ENCODE data around the gene HSPE1.
"Not testable (repeated sequence)": the region's sequence is repeated elsewhere in the genome, so short reads cannot be mapped to it uniquely, and the experiment has no call there.

HSPE1 gene

DNA sequence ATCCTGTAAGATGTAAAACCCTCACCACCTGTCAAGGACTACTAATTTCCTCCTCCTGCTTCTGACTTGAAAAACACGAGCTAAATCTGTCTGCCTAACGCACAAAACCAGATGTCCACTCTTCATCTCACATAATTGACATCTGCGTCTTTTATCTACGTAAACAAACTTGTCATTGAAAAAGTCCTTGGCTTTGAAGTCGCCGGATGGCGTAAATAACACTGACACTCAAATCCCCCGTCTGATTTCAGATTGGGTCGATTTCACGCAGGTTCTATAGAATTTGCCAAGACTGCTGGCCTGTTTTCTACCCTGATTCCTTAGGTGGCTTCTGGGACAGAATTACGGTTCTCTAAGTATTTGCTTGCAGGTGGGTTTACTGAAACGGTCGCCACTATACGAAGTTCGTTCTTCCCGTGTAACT is 15.1 kb downstream of the HSPE1 start:
- Histone ChIP-seq H3K4me1 (ENCODE audit: control insufficient read depth, insufficient read depth, low read length) (peaks cover 5% of the 10 kb centered on the region), H3K36me3 (ENCODE audit: control insufficient read depth in 2 of 2, insufficient read depth in 2 of 2, low read length in 2 of 2) (no peaks in the 10 kb centered on the region), H3K4me3 (ENCODE audit: low read length in 2 of 2) (peak overlapping the region; percentile 91 to 98), H3K27ac (ENCODE audit: low read length) (peak overlapping the region; percentile 93), H3K27me3 (ENCODE audit: control insufficient read depth in 1 of 2, insufficient read depth in 2 of 2, low read length in 2 of 2) (no peaks in the 10 kb centered on the region), H3K9ac (ENCODE audit: low read length in 2 of 2) (peak overlapping the region; percentile 95), H3K9me3 (ENCODE audit: control insufficient read depth in 2 of 2, low read length in 2 of 2) (no peaks in the 10 kb centered on the region)

DNA sequence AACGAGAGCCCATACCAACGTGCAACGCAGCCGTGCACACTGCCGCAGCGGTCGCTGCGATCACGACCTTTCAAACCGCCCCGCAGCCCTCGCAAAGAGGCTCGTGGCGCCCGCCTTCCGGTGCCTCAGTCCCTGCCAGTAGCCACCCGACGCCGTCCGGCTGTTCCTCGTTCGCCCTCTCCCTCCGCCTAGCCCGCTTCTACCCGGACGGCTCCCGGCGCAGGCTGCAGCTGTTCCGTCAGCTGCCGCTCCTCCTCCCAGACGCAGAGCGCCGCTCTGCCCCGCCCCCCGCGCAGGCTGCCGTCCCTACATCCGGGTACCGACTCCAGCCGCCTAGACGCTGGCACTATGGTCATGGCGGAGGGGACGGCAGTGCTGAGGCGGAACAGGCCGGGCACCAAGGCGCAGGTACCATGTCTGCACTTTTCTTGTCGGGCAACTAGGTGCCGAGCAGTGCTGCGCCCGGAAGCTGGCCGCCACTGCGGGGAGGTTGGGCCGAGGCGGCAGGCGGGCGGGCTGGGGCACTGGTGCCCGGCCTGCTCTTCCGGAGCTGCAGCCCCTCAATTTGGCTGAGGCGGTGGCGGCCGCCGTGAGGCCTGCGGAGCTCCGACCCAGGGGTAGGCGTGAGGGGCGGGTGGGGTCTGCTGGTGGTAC is 15.7 kb downstream of the HSPE1 start, which contains the start of gene MOB4:
MOB4 (plus strand) TSS at position 328 of the 654 bp plus-strand sequence; CDS start at position 349, 21 bp downstream.
- peak within 1 kb of the TSS; percentile 91 to 98 for H3K4me3 ChIP-seq (ENCODE audit: low read length in 2 of 2)
- H3K9me3 ChIP-seq (ENCODE audit: control insufficient read depth in 2 of 2, low read length in 2 of 2), result no peaks in the 10 kb centered on the region
- H3K4me1 ChIP-seq (ENCODE audit: control insufficient read depth, insufficient read depth, low read length), result peaks cover 5% of the 10 kb centered on the region
- H3K36me3 ChIP-seq (ENCODE audit: control insufficient read depth in 2 of 2, insufficient read depth in 2 of 2, low read length in 2 of 2), result no peaks in the 10 kb centered on the region
- H3K9ac ChIP-seq (ENCODE audit: low read length in 2 of 2), result peak within 1 kb of the TSS; percentile 95
- H3K27ac ChIP-seq (ENCODE audit: low read length), result peak within 1 kb of the TSS; percentile 93
- H3K27me3 ChIP-seq (ENCODE audit: control insufficient read depth in 1 of 2, insufficient read depth in 2 of 2, low read length in 2 of 2), result no peaks in the 10 kb centered on the region

DNA sequence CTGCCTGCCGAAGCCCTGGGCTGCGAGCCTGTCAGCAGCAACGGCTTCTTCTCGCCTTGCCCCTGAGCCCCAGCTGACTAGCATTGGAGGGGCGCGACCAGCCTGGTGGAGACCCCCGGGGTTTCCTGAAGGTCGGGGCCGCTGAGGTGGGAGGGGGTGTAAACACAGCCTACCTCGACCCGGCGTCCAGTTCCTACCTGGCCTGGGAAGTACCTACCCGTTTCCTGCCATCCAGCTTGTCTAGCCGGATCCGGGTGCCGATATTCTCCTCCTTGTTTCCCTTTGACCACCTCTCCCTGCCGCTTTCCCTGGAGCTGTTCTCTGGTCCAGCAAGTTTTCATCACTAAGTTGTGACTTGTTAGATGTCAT is 16.2 kb downstream of the HSPE1 start:
- no peaks in the 10 kb centered on the region for H3K27me3 ChIP-seq (ENCODE audit: control insufficient read depth in 1 of 2, insufficient read depth in 2 of 2, low read length in 2 of 2)
- H3K9me3 ChIP-seq (ENCODE audit: control insufficient read depth in 2 of 2, low read length in 2 of 2), result no peaks in the 10 kb centered on the region
- H3K4me3 ChIP-seq (ENCODE audit: low read length in 2 of 2), result peak overlapping the region; percentile 91 to 98
- H3K9ac ChIP-seq (ENCODE audit: low read length in 2 of 2), result peak overlapping the region; percentile 95
- H3K36me3 ChIP-seq (ENCODE audit: control insufficient read depth in 2 of 2, insufficient read depth in 2 of 2, low read length in 2 of 2), result no peaks in the 10 kb centered on the region
- H3K27ac ChIP-seq (ENCODE audit: low read length), result peak overlapping the region; percentile 93
- peaks cover 5% of the 10 kb centered on the region for H3K4me1 ChIP-seq (ENCODE audit: control insufficient read depth, insufficient read depth, low read length)

DNA sequence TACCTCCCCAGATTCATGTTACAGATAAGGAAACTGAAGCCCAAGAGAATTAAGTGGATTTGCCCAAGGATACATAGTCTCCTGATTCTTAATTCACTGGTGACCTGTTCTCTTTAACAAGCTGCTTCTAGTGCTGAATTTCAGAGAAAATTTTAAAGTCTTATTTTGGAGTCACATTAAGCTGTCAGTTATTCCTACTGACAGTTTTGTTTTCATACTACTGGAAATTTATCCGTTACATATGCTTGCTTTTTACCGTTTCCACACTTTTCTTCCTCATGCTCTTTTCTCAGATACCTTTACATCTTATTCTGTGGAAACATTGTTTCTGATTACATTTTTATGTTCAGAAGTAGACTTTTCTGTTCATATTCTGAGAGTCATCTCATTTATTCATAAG is 17.0 kb downstream of the HSPE1 start:
- peak overlapping the region; percentile 95 for H3K9ac ChIP-seq (ENCODE audit: low read length in 2 of 2)
- H3K4me1 ChIP-seq (ENCODE audit: control insufficient read depth, insufficient read depth, low read length), result peaks cover 5% of the 10 kb centered on the region

GRCh38 chr2:197538412-197538811 is 38.2 kb downstream of the HSPE1 start:
- H3K9ac ChIP-seq (ENCODE audit: low read length in 2 of 2), result no peak overlapping the region
- H3K27ac ChIP-seq (ENCODE audit: low read length), result no peak overlapping the region
- no peaks in the 10 kb centered on the region for H3K9me3 ChIP-seq (ENCODE audit: control insufficient read depth in 2 of 2, low read length in 2 of 2)
- H3K4me1 ChIP-seq (ENCODE audit: control insufficient read depth, insufficient read depth, low read length), result no peaks in the 10 kb centered on the region
- H3K27me3 ChIP-seq (ENCODE audit: control insufficient read depth in 1 of 2, insufficient read depth in 2 of 2, low read length in 2 of 2), result no peaks in the 10 kb centered on the region
- no peak overlapping the region for H3K4me3 ChIP-seq (ENCODE audit: low read length in 2 of 2)
- peaks cover 9 to 21% of the 10 kb centered on the region in 2 donors for H3K36me3 ChIP-seq (ENCODE audit: control insufficient read depth in 2 of 2, insufficient read depth in 2 of 2, low read length in 2 of 2)

More for the DNA sequence above, 17.0 kb downstream of the HSPE1 start:
- Histone ChIP-seq H3K36me3 (ENCODE audit: control insufficient read depth in 2 of 2, insufficient read depth in 2 of 2, low read length in 2 of 2) (no peaks in the 10 kb centered on the region), H3K9me3 (ENCODE audit: control insufficient read depth in 2 of 2, low read length in 2 of 2) (no peaks in the 10 kb centered on the region), H3K4me3 (ENCODE audit: low read length in 2 of 2) (peak overlapping the region; percentile 91 to 98), H3K27ac (ENCODE audit: low read length) (no peak overlapping the region), H3K27me3 (ENCODE audit: control insufficient read depth in 1 of 2, insufficient read depth in 2 of 2, low read length in 2 of 2) (no peaks in the 10 kb centered on the region)

- Histone ChIP-seq H3K36me3 (ENCODE audit: control insufficient read depth in 2 of 2, insufficient read depth in 2 of 2, low read length in 2 of 2) (peaks cover 14 to 23% of the 10 kb centered on the region in 2 donors), H3K27ac (ENCODE audit: low read length) (no peak overlapping the region), H3K27me3 (ENCODE audit: control insufficient read depth in 1 of 2, insufficient read depth in 2 of 2, low read length in 2 of 2) (no peaks in the 10 kb centered on the region), H3K9ac (ENCODE audit: low read length in 2 of 2) (no peak overlapping the region), H3K4me3 (ENCODE audit: low read length in 2 of 2) (no peak overlapping the region), H3K4me1 (ENCODE audit: control insufficient read depth, insufficient read depth, low read length) (no peaks in the 10 kb centered on the region), H3K9me3 (ENCODE audit: control insufficient read depth in 2 of 2, low read length in 2 of 2) (no peaks in the 10 kb centered on the region)
Measured at GRCh38 chr2:197539734-197540133, 39.6 kb downstream of the HSPE1 start.

GRCh38 chr2:197543206-197543605 is 43.0 kb downstream of the HSPE1 start:
- Histone ChIP-seq H3K9ac (ENCODE audit: low read length in 2 of 2) (no peak overlapping the region), H3K27ac (ENCODE audit: low read length) (no peak overlapping the region), H3K36me3 (ENCODE audit: control insufficient read depth in 2 of 2, insufficient read depth in 2 of 2, low read length in 2 of 2) (peaks cover 10 to 25% of the 10 kb centered on the region in 2 donors), H3K4me1 (ENCODE audit: control insufficient read depth, insufficient read depth, low read length) (no peaks in the 10 kb centered on the region), H3K4me3 (ENCODE audit: low read length in 2 of 2) (no peak overlapping the region), H3K9me3 (ENCODE audit: control insufficient read depth in 2 of 2, low read length in 2 of 2) (no peaks in the 10 kb centered on the region), H3K27me3 (ENCODE audit: control insufficient read depth in 1 of 2, insufficient read depth in 2 of 2, low read length in 2 of 2) (no peaks in the 10 kb centered on the region)

DNA sequence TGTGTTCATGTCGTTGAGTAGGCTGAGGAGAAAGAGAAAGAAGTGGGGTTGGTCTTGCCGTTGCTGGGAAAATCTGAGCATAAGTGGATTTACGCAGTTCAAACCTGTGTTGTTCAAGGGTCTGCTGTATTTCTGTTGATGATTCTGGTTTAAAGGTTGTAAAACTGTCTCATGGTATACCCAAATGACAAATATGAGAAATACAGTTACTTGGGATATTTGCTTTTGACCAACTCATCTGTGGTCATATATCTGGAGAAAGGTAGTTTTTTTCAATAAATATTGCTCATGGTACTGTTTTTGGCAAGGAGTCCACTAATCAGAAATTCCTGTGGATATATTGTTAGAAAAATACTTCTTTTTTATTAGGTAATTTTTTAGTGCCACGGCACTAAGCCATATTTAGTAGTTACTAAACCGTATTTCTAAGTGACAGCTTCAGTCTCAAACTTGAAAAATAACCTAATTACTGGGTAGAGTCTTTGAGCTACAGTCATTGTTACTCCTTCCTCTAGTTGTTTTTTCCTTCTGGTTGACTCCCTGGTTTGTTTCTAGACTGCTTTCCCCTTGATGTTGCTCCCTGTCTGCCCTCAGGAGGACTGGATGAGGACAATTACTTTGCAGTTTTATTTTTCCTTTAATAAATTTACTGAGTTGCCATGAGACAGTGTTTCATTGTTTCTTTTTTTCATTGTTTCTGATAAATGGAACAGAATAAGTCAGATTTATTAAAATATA is 47.2 kb downstream of the HSPE1 start:
- no peak overlapping the region for H3K9ac ChIP-seq (ENCODE audit: low read length in 2 of 2)
- H3K9me3 ChIP-seq (ENCODE audit: control insufficient read depth in 2 of 2, low read length in 2 of 2), result no peaks in the 10 kb centered on the region
- no peak overlapping the region for H3K4me3 ChIP-seq (ENCODE audit: low read length in 2 of 2)
- H3K27me3 ChIP-seq (ENCODE audit: control insufficient read depth in 1 of 2, insufficient read depth in 2 of 2, low read length in 2 of 2), result no peaks in the 10 kb centered on the region
- no peak overlapping the region for H3K27ac ChIP-seq (ENCODE audit: low read length)
- H3K4me1 ChIP-seq (ENCODE audit: control insufficient read depth, insufficient read depth, low read length), result no peaks in the 10 kb centered on the region
- H3K36me3 ChIP-seq (ENCODE audit: control insufficient read depth in 2 of 2, insufficient read depth in 2 of 2, low read length in 2 of 2), result peaks cover 14 to 37% of the 10 kb centered on the region in 2 donors

- no peaks in the 10 kb centered on the region for H3K27me3 ChIP-seq (ENCODE audit: control insufficient read depth in 1 of 2, insufficient read depth in 2 of 2, low read length in 2 of 2)
- H3K9ac ChIP-seq (ENCODE audit: low read length in 2 of 2), result no peak overlapping the region
- no peaks in the 10 kb centered on the region for H3K9me3 ChIP-seq (ENCODE audit: control insufficient read depth in 2 of 2, low read length in 2 of 2)
- no peak overlapping the region for H3K4me3 ChIP-seq (ENCODE audit: low read length in 2 of 2)
- peaks cover 12 to 36% of the 10 kb centered on the region in 2 donors for H3K36me3 ChIP-seq (ENCODE audit: control insufficient read depth in 2 of 2, insufficient read depth in 2 of 2, low read length in 2 of 2)
- no peak overlapping the region for H3K27ac ChIP-seq (ENCODE audit: low read length)
- H3K4me1 ChIP-seq (ENCODE audit: control insufficient read depth, insufficient read depth, low read length), result no peaks in the 10 kb centered on the region
Measured at GRCh38 chr2:197548582-197548981, 48.4 kb downstream of the HSPE1 start.

- H3K9me3 ChIP-seq (ENCODE audit: control insufficient read depth in 2 of 2, low read length in 2 of 2); H3K27ac ChIP-seq (ENCODE audit: low read length); H3K9ac ChIP-seq (ENCODE audit: low read length in 2 of 2); H3K4me1 ChIP-seq (ENCODE audit: control insufficient read depth, insufficient read depth, low read length); H3K27me3 ChIP-seq (ENCODE audit: control insufficient read depth in 1 of 2, insufficient read depth in 2 of 2, low read length in 2 of 2); H3K4me3 ChIP-seq (ENCODE audit: low read length in 2 of 2): not testable (repeated sequence)
- H3K36me3 ChIP-seq (ENCODE audit: control insufficient read depth in 2 of 2, insufficient read depth in 2 of 2, low read length in 2 of 2), result peaks cover 8 to 32% of the 10 kb centered on the region in 2 donors
Measured at GRCh38 chr2:197551260-197551659, 51.1 kb downstream of the HSPE1 start.

Data from stomach smooth muscle (tissue), 2 donors.